Measurements from ENCODE around the gene CALB2.

DNA sequence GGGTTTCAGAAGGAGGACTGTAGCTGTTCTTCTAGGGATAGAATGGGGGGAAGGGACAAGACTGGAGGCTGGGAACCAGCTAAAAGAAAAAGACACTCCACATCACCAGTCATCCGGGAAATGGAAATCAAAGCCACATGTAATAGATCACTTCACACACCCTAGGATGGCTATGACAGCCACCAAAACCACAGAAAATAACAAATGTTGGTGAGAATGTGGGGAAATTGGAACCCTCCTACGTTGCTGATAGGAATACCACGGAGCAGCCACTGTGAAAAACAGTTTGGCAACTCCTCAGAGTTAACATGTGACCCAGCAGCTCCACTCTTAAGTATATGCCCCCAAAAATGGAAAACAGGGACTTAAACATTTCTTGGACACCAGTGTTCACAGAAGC is 81.0 kb downstream of the CALB2 start:
- TF ChIP-seq POLR2A (IDR thresholded peaks at IDR 0.05; ENCODE audit: low read depth, low read length) (no peak), POLR2AphosphoS5 (IDR thresholded peaks at IDR 0.05; ENCODE audit: low read depth, low read length) (no peak), TAF1 (IDR thresholded peaks at IDR 0.05; ENCODE audit: low read depth, low read length) (no peak), SPI1 (IDR thresholded peaks at IDR 0.05; ENCODE audit: low read depth, low read length) (no peak)

All from GM12891 (cell line).